SKM-1 treated with dmso at 0.1 percent for 144 hours (cell line): ENCODE results near the gene TBK1.

Source experiments
- DNase-seq: peaks from one replicate; lab custom pipeline; 2025; ENCODE audit not compliant: unreplicated experiment; lab: John Stamatoyannopoulos, UW

Gene TBK1

GRCh38 chr12:64451687-64452558, at the start of gene TBK1:
TSS of gene TBK1 (plus strand) at chr12:64452120. CDS start at chr12:64455871, 3,751 bp downstream.
- DNase-seq = peak; percentile 35

- DNase-seq = no peak
Observed at GRCh38 chr12:64402181-64402580, 49.7 kb upstream of the TBK1 start.

DNA sequence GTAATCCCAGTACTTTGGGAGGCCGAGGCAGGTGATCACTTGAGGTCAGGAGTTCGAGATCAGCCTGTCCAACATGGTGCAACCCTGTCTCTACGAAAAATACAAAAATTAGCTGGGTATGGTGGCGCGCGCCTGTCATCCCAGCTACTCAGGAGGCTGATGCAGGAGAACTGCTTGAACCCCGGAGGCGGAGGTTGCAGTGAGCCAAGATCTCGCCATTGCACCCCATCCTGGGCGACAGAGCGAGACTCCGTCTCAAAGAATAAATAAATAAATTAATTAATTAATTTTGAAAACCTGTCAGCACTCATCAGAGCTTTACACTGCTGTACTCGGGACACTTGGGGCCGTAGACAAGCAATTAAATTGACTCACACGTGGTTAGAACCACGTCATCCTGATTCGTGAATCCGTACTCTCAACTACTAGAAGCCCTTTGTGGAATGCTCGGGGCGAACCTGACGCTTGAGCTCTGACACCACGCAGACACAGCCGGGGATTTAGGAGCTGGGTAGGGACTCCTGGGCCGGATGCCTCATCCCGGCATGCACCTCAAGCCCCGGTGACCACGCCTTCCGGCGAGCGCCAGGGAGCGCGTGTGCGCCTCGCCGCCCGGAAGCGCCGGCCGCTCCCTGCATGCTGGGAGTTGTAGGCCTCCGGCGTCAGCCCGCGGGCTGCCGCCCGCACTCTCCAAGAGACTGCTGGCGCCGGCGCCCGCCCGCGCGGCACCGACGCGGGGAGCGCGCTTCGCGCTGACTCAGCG, 48.0 kb upstream of the TBK1 start, which contains the start of gene XPOT:
Gene XPOT (plus strand): TSS at position 686 of the 763 bp plus-strand sequence. CDS start 5,644 bp downstream, outside the sequence.
- DNase-seq = peak; percentile 75

DNA sequence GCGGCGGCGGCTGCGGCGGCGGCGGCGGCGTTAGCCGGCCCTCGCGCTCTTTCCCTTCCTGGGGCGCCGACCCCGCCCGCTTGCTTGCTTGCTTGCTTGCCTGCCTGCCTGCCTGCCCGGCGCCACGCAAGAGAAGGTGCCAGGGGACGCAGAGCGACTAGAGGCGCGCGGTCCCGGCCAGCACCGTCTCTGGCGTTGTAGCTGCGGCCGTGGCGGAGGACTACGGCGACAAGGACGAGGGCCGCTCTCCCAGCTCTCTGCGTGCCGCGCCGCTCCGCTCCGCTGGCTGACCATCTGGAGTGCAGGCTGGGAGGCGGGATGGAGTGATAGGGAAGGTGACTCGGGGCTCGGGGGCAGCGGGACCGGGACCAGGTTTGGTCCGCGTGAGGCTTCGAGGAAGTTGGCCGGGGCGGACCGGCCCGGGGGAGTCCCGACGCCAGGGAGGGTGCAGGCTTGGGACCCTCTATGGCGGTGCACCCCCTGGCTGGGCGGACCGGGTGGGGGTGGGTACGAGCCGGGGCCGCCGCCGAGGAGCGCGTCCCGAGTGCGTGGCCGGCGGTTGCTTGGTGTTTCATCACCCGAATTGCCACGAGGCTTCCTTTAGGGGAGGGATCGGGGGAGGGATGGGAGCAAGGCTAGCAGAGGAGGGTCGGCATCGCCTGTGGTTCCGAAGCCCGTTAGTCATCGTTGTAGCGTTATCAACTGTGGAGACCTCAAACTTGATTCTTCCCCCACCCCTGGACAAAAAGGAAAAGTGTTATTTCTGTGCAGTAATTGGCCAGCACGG, 47.3 kb upstream of the TBK1 start:
- peak; percentile 30 for DNase-seq

- DNase-seq = no peak
Observed at GRCh38 chr12:64407342-64408223, 44.3 kb upstream of the TBK1 start.

DNA sequence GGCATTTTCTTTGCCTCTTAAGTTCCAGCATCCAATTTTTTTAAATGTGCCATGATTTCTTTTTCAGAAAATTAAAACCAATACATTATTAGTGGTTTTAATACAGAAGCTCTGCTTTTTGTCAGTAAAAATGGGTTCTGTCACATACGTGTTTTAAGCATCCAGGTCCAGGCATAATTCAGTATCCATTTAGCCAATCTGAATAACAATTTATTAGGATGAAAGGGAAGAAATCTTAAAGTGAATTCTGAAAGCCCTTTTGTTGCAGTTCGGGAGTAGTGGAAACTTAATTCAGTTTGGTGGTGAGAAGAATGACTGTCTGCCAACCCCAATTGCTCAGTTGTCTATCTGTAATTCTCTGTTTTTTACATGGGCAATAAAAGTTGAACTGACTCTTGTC, 40.5 kb upstream of the TBK1 start:
- no peak for DNase-seq

- no peak for DNase-seq
Observed at GRCh38 chr12:64412459-64412858, 39.5 kb upstream of the TBK1 start.

GRCh38 chr12:64413884-64414283, 38.0 kb upstream of the TBK1 start:
- DNase-seq = no peak

DNA sequence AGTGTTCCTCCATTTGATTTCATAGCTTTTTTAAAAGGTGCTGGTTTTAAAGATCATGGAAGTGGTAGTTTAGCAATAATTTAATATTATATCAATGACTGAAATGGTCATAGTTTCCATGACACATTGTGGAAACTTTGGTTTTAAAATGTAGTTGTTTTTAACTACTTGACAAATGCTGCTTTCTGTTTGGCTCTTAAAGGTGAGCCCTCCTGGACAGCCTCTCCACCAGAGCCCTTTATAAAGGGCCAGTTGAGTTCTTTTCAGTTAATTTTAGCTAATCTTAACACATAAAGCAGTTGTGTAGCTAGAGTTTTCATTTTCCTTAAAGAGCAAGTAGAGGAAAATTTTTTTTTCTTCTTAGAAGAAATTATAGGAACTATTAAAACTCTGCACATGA, 33.7 kb upstream of the TBK1 start:
- DNase-seq = no peak

DNA sequence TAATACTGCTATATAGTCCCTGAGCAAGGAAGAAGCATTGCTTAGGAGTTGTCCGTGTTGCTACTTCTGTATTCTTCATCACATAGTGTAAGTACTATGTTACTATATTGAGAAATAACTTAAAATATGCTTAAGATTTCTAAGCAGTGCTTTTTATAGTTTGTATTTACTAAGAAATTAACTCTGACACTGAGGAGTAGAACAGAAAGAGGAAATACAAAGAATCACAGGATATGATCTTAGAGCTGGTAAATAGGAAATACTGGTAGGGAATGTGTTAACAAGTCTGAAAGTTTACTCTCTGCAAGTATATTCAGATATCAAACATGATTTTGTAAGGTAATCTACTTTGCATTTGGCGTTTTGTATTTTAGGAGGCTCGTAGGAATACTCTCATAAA, 32.2 kb upstream of the TBK1 start:
- DNase-seq = no peak

DNA sequence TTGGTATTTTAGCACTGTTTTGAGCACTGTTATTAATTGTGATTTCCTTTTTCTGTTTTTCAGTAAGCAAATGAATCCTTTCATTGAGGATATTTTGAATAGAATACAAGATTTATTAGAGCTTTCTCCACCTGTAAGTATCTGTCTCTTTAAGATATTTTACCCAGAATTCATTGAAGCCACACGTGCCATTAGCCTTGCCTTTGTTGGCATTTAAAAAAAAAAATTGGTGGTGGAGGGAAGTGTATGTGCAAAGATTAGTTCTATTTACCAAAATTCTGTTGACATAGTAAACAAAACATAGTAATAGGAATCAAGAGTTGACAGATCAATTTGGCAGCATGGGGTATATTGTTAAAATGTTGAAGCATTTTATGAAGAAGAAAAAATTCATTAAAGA, 23.9 kb upstream of the TBK1 start:
- DNase-seq = no peak

DNA sequence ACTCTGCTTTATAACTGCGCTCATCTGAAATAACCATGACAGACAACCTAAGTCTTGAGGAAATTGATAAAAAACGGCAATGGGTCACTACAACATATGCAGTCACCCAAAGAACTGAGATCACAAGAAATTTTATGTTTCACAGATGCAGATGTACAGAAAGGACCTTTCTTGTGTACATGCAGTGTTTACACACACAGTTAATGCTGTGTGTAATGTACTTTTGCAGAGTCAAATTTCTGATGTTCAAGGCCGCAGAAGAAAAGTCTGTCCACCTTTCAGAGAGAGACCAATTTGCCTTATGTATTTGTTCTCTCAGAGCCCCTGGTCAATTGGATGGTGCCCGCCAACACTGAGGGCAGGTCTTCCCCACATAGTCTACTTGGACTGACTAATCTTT, 23.0 kb upstream of the TBK1 start:
- no peak for DNase-seq

GRCh38 chr12:64430886-64431285, 21.0 kb upstream of the TBK1 start:
- no peak for DNase-seq

GRCh38 chr12:64431791-64432190, 20.1 kb upstream of the TBK1 start:
- no peak for DNase-seq

GRCh38 chr12:64433915-64434314, 18.0 kb upstream of the TBK1 start:
- no peak for DNase-seq

- no peak for DNase-seq
Observed at GRCh38 chr12:64440100-64440499, 11.8 kb upstream of the TBK1 start.

DNA sequence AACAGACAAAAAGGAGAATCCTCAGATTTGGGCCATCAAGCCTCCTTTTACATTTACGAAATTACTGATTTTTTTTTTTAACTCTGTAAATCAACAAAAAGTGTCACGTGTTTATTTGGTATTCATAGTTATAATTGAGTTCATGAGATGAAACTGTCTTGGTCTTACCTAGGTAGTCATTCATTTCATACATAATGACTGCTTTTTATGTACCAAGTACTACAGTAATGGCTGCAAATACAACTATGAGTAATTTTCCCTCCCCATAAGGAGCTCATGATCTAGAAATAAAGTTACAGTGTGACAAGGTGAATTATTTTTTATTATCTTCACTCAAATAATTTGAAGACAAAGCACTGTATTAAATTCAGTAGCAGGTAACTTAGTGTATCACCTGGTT, 6.4 kb upstream of the TBK1 start:
- no peak for DNase-seq

DNA sequence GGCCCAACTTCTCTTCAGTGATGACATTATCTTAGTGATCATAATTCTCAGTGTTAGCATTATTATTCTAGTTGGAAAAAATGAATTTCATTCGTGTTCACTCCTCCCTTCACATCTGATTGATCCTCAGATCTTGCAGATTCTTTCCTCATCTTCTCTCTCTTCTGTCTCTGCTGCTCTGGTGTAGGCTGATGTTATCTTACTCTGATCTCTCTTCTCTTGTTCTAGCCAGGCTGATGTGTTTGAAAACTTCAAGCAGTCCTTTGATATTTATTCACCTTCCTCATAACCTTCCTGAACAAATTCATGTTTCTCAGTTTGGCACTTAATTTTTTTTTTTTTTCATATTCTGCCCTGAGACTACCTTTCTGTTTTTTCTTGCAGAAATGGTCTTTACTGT, 5.6 kb upstream of the TBK1 start:
- DNase-seq = no peak

GRCh38 chr12:64450057-64450640, 1.8 kb upstream of the TBK1 start:
- DNase-seq = no peak
